GM19397 (cell line): ENCODE data around the gene SCG5.

Experiments used
- ATAC-seq: cut with Tn5 transposase; IDR thresholded peaks from one replicate; pipeline ENCODE4 v1.9.1; 2021; ENCODE audit warnings: mild to moderate bottlenecking, moderate library complexity; ENCODE audit not compliant: unreplicated experiment

The SCG5 gene

GRCh38 chr15:32690941-32691688 is 49.6 kb downstream of the SCG5 start:
- ATAC-seq = no peak

GRCh38 chr15:32691689-32692038 is 50.2 kb downstream of the SCG5 start:
- ATAC-seq = no peak

DNA sequence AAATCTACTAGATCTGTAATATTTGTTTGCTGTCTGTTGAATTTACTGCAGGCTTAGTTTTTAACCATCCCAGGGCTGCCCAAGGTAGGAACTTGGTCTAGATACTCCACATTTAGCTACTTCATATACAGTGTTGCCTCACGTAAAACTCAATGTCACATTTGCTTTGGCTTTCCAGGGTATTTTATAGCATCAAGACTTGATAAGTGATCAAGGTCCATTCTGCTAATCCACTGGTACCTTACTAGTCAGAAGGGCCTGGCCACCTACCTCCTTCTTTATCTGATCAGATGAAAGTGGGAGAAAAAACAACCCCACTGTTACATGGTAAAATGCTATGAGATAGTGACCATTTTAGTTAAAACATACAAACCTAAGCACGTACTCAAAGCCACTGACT is 50.8 kb downstream of the SCG5 start:
- no peak for ATAC-seq

DNA sequence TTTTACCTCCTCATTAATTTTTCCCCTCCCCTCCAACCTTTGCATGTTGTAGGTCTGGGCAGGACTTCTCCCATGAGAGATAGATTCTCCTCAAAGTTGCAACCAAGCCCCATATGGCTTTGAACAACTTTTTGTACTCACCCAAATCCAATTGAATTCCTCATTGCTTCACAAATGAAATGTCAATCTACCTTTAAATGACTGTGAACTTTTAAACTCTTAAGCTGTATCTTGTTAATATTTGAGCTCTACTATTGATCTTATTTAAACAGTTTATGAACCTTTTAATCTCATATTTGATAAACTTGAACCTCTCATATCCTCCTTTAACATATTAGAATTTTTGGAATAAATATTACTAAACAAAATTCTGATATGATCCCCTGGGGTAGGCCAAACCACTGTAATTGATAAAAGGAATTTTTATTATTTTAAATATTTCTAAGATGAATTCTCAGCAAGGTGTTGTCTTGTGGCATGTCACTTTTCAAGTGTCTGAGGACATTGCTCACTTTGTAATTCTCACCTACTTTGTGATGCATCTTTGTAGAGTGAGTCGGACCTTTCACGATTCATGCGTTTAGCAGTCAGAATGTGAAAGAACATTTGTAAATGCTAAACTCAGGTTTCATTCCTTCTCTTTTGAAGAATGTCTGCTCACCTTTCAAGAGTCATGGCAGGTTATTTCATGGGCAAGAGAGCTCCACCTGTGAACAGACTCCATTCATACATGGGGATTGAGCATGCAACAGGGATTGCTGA is 52.9 kb downstream of the SCG5 start:
- no peak for ATAC-seq

DNA sequence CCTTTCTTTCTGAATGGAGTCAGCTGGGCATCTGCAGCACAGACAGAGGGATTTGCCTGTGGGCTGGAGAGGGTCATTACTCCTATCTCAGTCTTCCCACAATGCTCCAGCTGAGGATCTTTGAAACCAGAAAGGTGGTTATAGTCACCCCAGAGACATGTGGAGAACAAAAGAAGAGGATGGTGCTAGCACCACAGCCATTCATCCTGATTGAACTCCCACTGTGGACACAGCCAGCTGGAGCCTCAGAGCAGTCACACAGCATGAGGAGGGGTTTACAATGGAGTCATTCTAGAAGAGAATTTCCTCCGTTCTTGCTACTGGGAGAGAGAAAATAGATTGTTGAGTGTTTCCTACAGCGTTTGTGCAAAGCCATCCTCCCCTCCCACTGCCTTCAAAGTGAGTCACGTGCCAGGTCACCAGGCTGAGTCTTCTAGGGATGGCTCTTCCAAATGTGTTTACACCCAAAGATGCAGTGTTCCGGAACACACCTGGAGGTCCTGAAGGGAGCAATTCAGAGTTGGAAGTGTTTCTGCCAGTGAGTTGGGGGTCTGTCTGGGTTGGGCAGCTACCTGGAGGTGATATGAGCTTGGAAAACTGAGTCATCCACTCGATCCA is 57.4 kb downstream of the SCG5 start:
- no peak for ATAC-seq

DNA sequence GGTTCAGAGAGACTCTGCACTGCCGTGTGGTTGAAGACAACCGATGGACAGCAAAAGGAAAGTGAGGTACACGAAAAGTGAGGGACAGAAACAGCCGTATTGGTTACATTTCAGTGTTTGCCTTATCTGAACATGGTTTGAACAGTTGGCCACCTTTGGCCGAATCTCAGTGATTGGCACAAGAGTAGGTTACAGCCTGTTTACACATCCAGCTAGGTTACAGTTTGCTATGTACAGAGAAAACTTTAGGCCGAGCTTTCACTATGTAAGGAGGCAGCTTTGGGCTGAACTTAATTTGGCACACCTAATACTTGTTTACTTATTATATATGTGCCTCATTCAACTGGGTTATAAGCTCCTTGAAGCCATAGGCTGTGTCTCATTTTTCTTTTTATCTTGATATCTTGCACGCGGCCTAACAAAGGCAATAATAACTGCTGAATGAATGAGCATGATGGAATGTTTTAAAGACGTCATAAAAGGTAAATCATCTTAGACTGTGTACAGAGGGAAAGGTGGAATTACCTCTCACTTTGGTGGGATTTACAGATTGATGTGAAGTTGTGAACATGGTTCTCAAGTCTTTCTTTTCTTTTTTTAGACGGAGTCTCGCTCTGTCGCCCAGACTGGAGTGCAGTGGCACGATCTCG is 59.1 kb downstream of the SCG5 start:
- no peak for ATAC-seq

DNA sequence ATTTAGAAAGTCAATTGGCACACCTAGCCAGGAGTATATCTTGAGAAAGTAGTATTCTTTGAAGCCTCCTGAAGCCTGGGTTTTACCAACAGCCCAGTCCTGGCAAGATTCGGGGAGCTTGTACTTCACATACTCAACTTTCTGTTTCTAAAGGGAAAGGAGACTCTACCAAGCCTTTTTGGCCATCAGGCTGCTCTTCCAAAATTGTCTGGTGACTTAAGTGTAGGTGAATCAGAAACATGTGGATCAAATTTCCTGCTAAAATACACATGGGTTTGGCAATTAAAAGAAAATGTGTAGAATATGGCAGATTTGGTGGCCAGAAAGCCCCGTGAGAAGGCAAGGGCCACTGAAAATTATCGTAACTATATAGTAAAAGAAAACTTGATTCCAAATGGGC is 60.4 kb downstream of the SCG5 start:
- ATAC-seq = no peak

DNA sequence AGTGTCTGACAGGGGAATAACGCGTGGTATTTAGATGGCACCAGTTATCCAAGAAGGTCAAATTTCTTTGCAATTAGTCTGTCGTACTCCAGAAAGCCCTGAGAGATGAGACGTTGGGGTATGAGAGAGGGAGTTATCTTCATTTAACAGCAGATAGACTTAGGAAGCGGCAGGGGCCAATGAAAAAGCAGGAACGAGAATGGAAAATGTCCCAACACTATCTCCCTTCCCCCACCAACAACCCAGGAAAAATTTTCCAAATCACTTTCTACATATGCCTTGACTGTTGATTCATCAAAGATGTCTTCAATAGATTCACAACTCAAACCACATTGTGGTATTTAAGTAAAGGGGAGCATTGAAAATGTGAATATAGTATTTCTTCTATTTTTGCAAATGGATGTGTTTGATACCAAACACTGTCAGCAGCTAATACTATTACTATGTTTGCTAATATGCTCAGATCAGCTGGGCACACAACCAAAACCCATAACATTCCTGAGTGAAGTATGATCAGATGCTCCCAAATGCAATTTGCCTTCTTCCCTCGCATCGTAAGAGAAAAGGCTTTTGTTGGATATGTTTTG is 63.0 kb downstream of the SCG5 start:
- no peak for ATAC-seq

DNA sequence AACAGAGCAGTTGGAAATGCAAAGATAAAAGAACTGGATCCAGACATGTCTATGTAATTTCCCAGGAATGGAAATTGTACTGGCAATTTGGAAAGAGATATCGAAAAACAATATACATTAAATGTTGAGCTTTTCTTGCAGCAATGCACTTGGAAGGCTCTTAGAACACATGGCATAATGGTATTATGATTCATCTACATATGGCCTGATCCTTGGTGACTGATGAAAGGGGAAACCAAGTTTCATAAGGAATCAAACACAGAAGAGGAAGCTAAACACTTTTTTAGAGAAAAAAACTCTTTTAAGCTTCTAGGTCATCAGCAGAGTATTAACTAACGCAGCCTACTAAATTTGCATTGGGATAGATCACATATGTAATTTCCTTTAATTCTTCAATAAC is 63.9 kb downstream of the SCG5 start:
- ATAC-seq = no peak

DNA sequence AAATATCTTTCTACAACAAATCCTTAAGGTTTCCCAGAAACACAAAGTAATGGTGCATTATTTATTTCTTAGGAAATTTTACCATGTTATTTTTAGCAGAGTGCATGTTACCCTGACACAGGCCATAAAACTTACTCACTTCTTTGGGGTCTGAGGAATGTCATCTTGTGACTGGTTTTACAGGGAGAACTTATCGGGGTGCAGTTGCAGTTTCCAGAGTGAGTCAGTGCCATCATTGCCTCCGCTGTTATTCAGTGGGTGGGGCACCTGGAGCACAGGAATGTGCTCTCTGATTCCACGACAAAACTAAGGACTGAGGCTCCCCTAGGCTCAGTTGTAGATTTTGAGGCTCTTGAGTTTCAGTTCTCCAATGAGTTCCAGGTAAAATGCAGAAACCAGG is 65.2 kb downstream of the SCG5 start:
- ATAC-seq = no peak

- no peak for ATAC-seq
Measured at GRCh38 chr15:32707436-32707835, 65.9 kb downstream of the SCG5 start.

GRCh38 chr15:32709295-32710033 is 68.0 kb downstream of the SCG5 start:
- ATAC-seq = no peak

DNA sequence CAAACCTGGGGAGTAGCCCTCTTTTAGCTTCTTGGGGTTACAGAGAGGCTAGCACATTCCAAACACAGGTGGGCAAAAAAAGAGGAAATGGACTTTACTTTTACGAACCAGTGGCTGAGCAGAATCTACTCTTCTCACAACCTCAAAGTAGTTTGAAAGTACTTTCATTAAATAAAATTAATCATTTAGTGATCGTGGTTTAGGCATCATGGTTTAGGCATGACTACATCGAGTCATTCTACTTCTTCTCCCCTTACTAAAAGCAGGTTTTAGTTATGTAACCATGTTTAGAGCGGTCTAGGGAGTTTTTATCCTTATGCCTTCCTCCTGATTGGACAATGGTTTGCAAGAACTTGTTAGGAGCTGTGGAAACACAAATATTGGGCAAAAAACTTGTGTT is 73.8 kb downstream of the SCG5 start:
- ATAC-seq = no peak

- no peak for ATAC-seq
Measured at GRCh38 chr15:32716216-32716914, 74.9 kb downstream of the SCG5 start.

DNA sequence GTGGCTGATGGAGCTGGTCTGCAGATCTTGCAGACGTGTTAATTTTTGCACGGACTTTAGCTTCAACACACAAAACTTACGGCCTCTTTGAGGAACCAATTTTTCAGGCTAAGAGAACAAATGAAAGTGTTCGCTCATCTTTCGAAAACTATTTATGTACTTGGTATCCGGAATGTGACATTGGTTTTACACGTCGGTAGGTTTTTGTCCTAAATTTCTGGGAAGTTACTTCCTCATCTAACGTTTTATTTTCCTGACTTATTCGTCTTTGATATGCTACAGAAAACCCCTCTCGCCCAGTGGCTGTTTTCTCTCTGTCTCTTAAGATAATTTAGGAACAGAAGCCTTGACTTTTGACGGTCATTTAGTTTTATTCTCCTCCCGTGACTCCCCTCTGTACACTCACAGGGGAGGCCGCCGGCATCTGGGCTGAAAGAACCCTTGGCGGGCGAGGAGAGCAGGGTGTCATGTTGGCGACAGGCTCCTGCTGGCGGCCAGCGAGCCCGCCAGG is 75.5 kb downstream of the SCG5 start:
- no peak for ATAC-seq

GRCh38 chr15:32717426-32718226 is 76.1 kb downstream of the SCG5 start, which contains the start of gene GREM1:
GREM1 (plus strand) TSS chr15:32718004; CDS start chr15:32730691, 12,687 bp downstream.
- ATAC-seq = no peak

DNA sequence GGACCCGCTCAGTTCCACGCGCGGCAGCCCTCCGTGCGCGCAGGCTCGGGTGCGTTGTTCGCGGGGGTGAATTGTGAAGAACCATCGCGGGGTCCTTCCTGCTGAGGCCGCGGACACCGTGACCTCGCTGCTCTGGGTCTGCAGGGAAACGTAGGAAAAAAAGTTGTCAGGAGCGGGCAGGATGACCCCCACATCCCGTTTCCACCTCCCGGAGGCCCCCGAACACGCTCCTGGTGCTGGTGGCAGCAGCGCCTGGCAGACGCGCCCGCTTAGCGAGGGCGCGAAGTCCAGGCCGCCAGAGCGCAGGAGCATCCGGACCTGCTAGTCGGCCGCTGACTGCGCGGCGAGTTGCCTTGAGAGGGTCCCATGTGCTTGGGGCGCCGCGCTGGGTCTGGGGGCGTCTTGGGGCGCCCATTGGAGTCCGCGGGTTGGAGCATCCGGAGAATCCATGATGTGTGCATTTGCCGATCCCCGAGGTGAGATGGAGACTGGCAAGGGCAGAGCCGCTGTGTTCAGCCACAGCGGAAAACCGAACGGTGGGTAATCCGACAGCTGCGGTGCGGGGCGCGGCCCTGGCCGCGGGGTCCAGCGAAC is 76.8 kb downstream of the SCG5 start:
- no peak for ATAC-seq
